GM19025 (cell line): ENCODE data around the gene SLC25A36.
"Not testable (repeated sequence)": the region's sequence is repeated elsewhere in the genome, so short reads cannot be mapped to it uniquely, and the experiment has no call there.

ENCODE experiments used
- ATAC-seq: cut with Tn5 transposase; IDR thresholded peaks from one replicate; pipeline ENCODE4 v1.9.1; 2021; ENCODE audit warnings: mild to moderate bottlenecking, low read depth, moderate library complexity; ENCODE audit not compliant: unreplicated experiment

SLC25A36 gene

GRCh38 chr3:140931016-140931454 lies 10.6 kb upstream of the SLC25A36 start:
- no peak for ATAC-seq

- ATAC-seq: no peak
Observed at GRCh38 chr3:140931801-140932200, 9.8 kb upstream of the SLC25A36 start.

- no peak for ATAC-seq
Observed at GRCh38 chr3:140933109-140933508, 8.5 kb upstream of the SLC25A36 start.

- ATAC-seq: no peak
Observed at GRCh38 chr3:140933552-140933951, 8.1 kb upstream of the SLC25A36 start.

GRCh38 chr3:140939305-140939704 lies 2.3 kb upstream of the SLC25A36 start:
- not testable (repeated sequence) for ATAC-seq

- ATAC-seq: no peak
Observed at GRCh38 chr3:140941090-140941433, 574 bp upstream of the SLC25A36 start.

- ATAC-seq: peak; percentile 36
Observed at GRCh38 chr3:140942221-140943104, 827 bp downstream of the SLC25A36 start.

- no peak for ATAC-seq
Observed at GRCh38 chr3:140943781-140944552, 2.3 kb downstream of the SLC25A36 start.

GRCh38 chr3:140948460-140949249 lies 7.0 kb downstream of the SLC25A36 start:
- ATAC-seq: no peak

GRCh38 chr3:140950144-140950543 lies 8.5 kb downstream of the SLC25A36 start:
- ATAC-seq: no peak

- no peak for ATAC-seq
Observed at GRCh38 chr3:140950863-140951262, 9.2 kb downstream of the SLC25A36 start.

- ATAC-seq: not testable (repeated sequence)
Observed at GRCh38 chr3:140951750-140952149, 10.1 kb downstream of the SLC25A36 start.

GRCh38 chr3:140953028-140953960 lies 11.7 kb downstream of the SLC25A36 start:
- ATAC-seq: no peak

- no peak for ATAC-seq
Observed at GRCh38 chr3:140954576-140954975, 12.9 kb downstream of the SLC25A36 start.

GRCh38 chr3:140955645-140956044 lies 14.0 kb downstream of the SLC25A36 start:
- ATAC-seq: no peak

GRCh38 chr3:140956058-140956835 lies 14.6 kb downstream of the SLC25A36 start:
- no peak for ATAC-seq

GRCh38 chr3:140972833-140973232 lies 31.2 kb downstream of the SLC25A36 start:
- ATAC-seq: no peak

GRCh38 chr3:140974900-140975299 lies 33.3 kb downstream of the SLC25A36 start:
- ATAC-seq: no peak

GRCh38 chr3:140980663-140981062 lies 39.0 kb downstream of the SLC25A36 start:
- no peak for ATAC-seq
